CD8-positive, alpha-beta memory T cell (primary cell): ENCODE results near the gene FAM200C. TPM values are rescaled to one million over a fixed set of nuclear protein-coding genes. Genes with fewer than 3 reads are reported as not detected.

Experiments
- CTCF ChIA-PET: fragments of 350-600 bp; sonication (Branson Sonifier 250); formaldehyde crosslinking; loops from one replicate; lab custom pipeline; 2021; ENCODE audit warnings: antibody characterized with exemption; lab: Charles Lee
- POLR2A ChIA-PET: fragments of 350-600 bp; sonication (Branson Sonifier 250); formaldehyde crosslinking; loops from one replicate; lab custom pipeline; 2021; ENCODE audit warnings: antibody characterized with exemption; lab: Charles Lee
- DNase-seq, 5 donors: peaks; one replicate each; pipeline versions ENCODE4 v3.0.0 to v3.0.0-alpha.2; 2020 to 2022; ENCODE audit warnings: mixed read lengths in 1 of 5
- H3K27ac ChIP-seq: one replicate; pipeline ENCODE4 v1.7.0; 2013; ENCODE audit warnings: low read depth, mild to moderate bottlenecking, low read length, moderate library complexity
- H3K27me3 ChIP-seq: 2 replicates; pipeline ENCODE4 v1.7.0; 2013; ENCODE audit warnings: low read length, mild to moderate bottlenecking; ENCODE audit not compliant: insufficient read depth, poor library complexity, severe bottlenecking
- H3K36me3 ChIP-seq: 2 replicates; pipeline ENCODE4 v1.7.0; 2013; ENCODE audit warnings: mild to moderate bottlenecking, low read length, moderate library complexity; ENCODE audit not compliant: insufficient read depth
- H3K4me1 ChIP-seq: 2 replicates; pipeline ENCODE4 v1.7.0; 2013; ENCODE audit warnings: mild to moderate bottlenecking, low read length, moderate library complexity; ENCODE audit not compliant: insufficient read depth
- H3K4me3 ChIP-seq: 2 replicates; pipeline ENCODE4 v1.7.0; 2013; ENCODE audit warnings: mild to moderate bottlenecking, low read length
- H3K9me3 ChIP-seq: 2 replicates; pipeline ENCODE4 v1.7.0; 2013; ENCODE audit warnings: mild to moderate bottlenecking, low read length
- H3K27ac Mint-ChIP-seq, 8 donors: one replicate each; pipeline ENCODE4 v1.8.0; 2020 to 2021; ENCODE audit warnings: mixed read lengths in 8 of 8, mild to moderate bottlenecking in 6 of 8, inconsistent platforms in 3 of 8, moderate library complexity in 3 of 8
- H3K27me3 Mint-ChIP-seq, 2 donors: one replicate each; pipeline ENCODE4 v1.8.0; 2020 to 2021; ENCODE audit warnings: mixed read lengths in 2 of 2, mild to moderate bottlenecking in 1 of 2, moderate library complexity in 1 of 2
- H3K36me3 Mint-ChIP-seq, 3 donors: one replicate each; pipeline ENCODE4 v1.8.0; 2020 to 2021; ENCODE audit warnings: mixed read lengths in 3 of 3, inconsistent platforms in 1 of 3, mild to moderate bottlenecking in 1 of 3
- H3K4me1 Mint-ChIP-seq, 3 donors: one replicate each; pipeline ENCODE4 v1.8.0; 2020 to 2021; ENCODE audit warnings: mixed read lengths in 3 of 3, inconsistent platforms in 1 of 3, mild to moderate bottlenecking in 1 of 3
- H3K4me3 Mint-ChIP-seq, 7 donors: one replicate each; pipeline ENCODE4 v1.8.0; 2020 to 2021; ENCODE audit warnings: mixed read lengths in 7 of 7, mild to moderate bottlenecking in 6 of 7, moderate library complexity in 4 of 7, inconsistent platforms in 2 of 7
- H3K9me3 Mint-ChIP-seq, 5 donors: one replicate each; pipeline ENCODE4 v1.8.0; 2020 to 2022; ENCODE audit warnings: mixed read lengths in 5 of 5, mild to moderate bottlenecking in 3 of 5, moderate library complexity in 2 of 5, inconsistent platforms in 1 of 5
- polyA plus RNA-seq: library from polyadenylated mRNA; unstranded; fragments of 300-500 nt; fragmentation: Illumina TruSeq; gene quantifications from one replicate; pipeline ENCODE4 v1.2.3, GENCODE V29; 2021
- total RNA-seq, 2 experiments: library from RNA; stranded (reverse); gene quantifications; one replicate each; pipeline ENCODE4 v1.2.3, GENCODE V29; 2021

The FAM200C gene
- total and polyA plus RNA-seq, 3 experiments from 2014 or later = 0.12 to 1.2 (median 1.0) TPM

DNA sequence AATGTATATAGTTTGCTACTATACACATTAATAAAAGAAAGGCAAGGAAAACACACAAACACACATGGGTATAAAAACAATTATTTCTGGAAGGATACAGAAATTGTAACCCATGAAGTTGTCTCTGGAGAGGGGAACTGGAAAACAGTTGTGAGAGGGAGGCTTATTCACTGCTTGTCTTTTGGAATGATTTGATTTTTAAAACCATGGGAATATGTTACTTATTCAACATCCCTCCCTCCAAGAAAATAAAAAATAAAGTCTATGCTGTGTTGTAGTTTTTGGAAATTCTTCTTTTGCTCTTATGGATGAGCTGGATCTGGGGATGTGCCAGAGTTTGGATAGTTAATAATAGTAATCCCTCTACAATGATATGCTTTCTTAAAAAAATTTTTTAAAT lies 23.4 kb downstream of the FAM200C start:
- no peak overlapping the region for H3K27ac Mint-ChIP-seq
- Histone ChIP-seq H3K4me3 (no peak overlapping the region), H3K27me3 (no peaks in the 10 kb centered on the region), H3K9me3 (no peaks in the 10 kb centered on the region), H3K4me1 (no peaks in the 10 kb centered on the region), H3K27ac (no peak overlapping the region), H3K36me3 (no peaks in the 10 kb centered on the region)
- H3K4me3 Mint-ChIP-seq = no peak overlapping the region
- no peaks in the 10 kb centered on the region for H3K9me3 Mint-ChIP-seq
- POLR2A ChIA-PET = no interaction called here
- no peaks in the 10 kb centered on the region for H3K4me1 Mint-ChIP-seq
- H3K36me3 Mint-ChIP-seq = no peaks in the 10 kb centered on the region
- peaks cover 22 to 63% of the 10 kb centered on the region in 2 donors for H3K27me3 Mint-ChIP-seq
- DNase-seq = no peak
- CTCF ChIA-PET = interaction anchor here (1.1 kb wide), 1 partner anchor 13 kb away, joined by 3 read pairs; no protein-coding TSS in a partner anchor

DNA sequence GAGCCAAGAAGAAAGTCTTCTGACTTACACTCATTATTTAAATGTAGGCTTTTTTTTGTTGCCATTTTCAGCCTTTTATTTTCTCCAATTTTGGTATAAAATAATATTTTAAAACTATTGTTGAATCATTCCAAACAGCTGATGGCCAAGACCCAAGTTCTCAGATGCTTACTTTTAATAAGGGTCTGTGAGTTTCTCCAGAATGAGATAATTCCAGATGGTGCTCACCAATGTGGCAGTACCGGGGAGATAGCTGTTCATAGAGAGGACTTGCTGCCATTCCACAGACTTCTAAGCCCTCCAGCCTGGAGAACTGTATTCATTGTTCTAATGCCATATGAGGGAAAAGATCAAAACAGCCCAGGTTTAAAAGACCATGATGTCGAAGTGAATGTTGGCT lies 24.2 kb downstream of the FAM200C start:
- no peaks in the 10 kb centered on the region for H3K4me1 ChIP-seq
- ChIA-PET CTCF (no interaction called here), POLR2A (no interaction called here)
- Mint-ChIP-seq H3K36me3 (no peaks in the 10 kb centered on the region), H3K4me1 (peaks cover 3 to 5% (median 4%) of the 10 kb centered on the region in 3 donors), H3K27ac (no peak overlapping the region), H3K9me3 (no peaks in the 10 kb centered on the region), H3K27me3 (peaks cover 26 to 70% of the 10 kb centered on the region in 2 donors), H3K4me3 (no peak overlapping the region)
- no peaks in the 10 kb centered on the region for H3K9me3 ChIP-seq
- DNase-seq = no peak
- no peaks in the 10 kb centered on the region for H3K36me3 ChIP-seq
- H3K27ac ChIP-seq = no peak overlapping the region
- no peak overlapping the region for H3K4me3 ChIP-seq
- peaks cover 6% of the 10 kb centered on the region for H3K27me3 ChIP-seq

GRCh38 chr5:160375166-160375565 lies 24.7 kb downstream of the FAM200C start:
- peaks cover 5 to 8% (median 7%) of the 10 kb centered on the region in 3 donors for H3K4me1 Mint-ChIP-seq
- H3K27ac Mint-ChIP-seq = peak overlapping the region in 1 of 8 donors; percentile 4
- Histone ChIP-seq H3K27me3 (peaks cover 10% of the 10 kb centered on the region), H3K4me1 (no peaks in the 10 kb centered on the region), H3K4me3 (no peak overlapping the region), H3K27ac (no peak overlapping the region), H3K36me3 (no peaks in the 10 kb centered on the region), H3K9me3 (no peaks in the 10 kb centered on the region)
- no peaks in the 10 kb centered on the region for H3K36me3 Mint-ChIP-seq
- H3K27me3 Mint-ChIP-seq = peaks cover 29 to 70% of the 10 kb centered on the region in 2 donors
- no peaks in the 10 kb centered on the region for H3K9me3 Mint-ChIP-seq
- no peak for DNase-seq
- H3K4me3 Mint-ChIP-seq = no peak overlapping the region
- ChIA-PET CTCF (no interaction called here), POLR2A (no interaction called here)

- Histone ChIP-seq H3K4me1 (peaks cover 4% of the 10 kb centered on the region), H3K36me3 (no peaks in the 10 kb centered on the region), H3K4me3 (no peak overlapping the region), H3K27ac (no peak overlapping the region), H3K27me3 (peaks cover 17% of the 10 kb centered on the region), H3K9me3 (no peaks in the 10 kb centered on the region)
- H3K9me3 Mint-ChIP-seq = no peaks in the 10 kb centered on the region
- peaks cover 0 to 3% (median under 1%) of the 10 kb centered on the region in 3 donors for H3K36me3 Mint-ChIP-seq
- no peak for DNase-seq
- no peak overlapping the region for H3K27ac Mint-ChIP-seq
- H3K4me3 Mint-ChIP-seq = peak overlapping the region in 4 of 7 donors; percentile 28 to 55 (median 42)
- H3K4me1 Mint-ChIP-seq = peaks cover 13 to 19% (median 18%) of the 10 kb centered on the region in 3 donors
- CTCF ChIA-PET = no interaction called here
- POLR2A ChIA-PET = no interaction called here
- H3K27me3 Mint-ChIP-seq = peaks cover 41 to 82% of the 10 kb centered on the region in 2 donors
These were observed 28.6 kb downstream of the FAM200C start for GRCh38 chr5:160371294-160371693.

DNA sequence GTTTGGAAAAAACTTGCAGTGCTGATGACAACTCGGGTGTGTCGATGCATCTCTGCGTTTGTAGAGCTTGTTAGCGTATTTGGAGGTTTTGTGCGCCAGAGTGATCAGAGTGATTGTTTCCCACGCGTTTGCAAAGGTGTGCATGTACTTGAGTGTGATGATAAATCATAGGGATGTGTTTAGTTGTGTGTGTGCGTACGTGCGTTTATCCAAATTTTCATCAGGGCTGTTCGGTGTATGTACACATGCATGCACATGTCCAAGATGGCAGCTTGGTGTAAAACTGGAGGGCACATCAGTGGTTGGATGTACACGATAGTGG lies 29.2 kb downstream of the FAM200C start:
- Mint-ChIP-seq H3K27ac (peak overlapping the region in 1 of 8 donors; percentile 60), H3K9me3 (no peaks in the 10 kb centered on the region), H3K4me1 (peaks cover 13 to 19% (median 18%) of the 10 kb centered on the region in 3 donors), H3K4me3 (peak overlapping the region in 5 of 7 donors; percentile 28 to 55 (median 45)), H3K36me3 (peaks cover 0 to 4% (median 3%) of the 10 kb centered on the region in 3 donors), H3K27me3 (peaks cover 41 to 83% of the 10 kb centered on the region in 2 donors)
- H3K36me3 ChIP-seq = no peaks in the 10 kb centered on the region
- no peak for DNase-seq
- peaks cover 17% of the 10 kb centered on the region for H3K27me3 ChIP-seq
- CTCF ChIA-PET = interaction anchor here (0.9 to 1.1 kb wide), 2 partner anchors 23 to 372 kb away, joined by 3 read pairs; no protein-coding TSS in a partner anchor
- H3K9me3 ChIP-seq = no peaks in the 10 kb centered on the region
- POLR2A ChIA-PET = no interaction called here
- no peak overlapping the region for H3K4me3 ChIP-seq
- H3K4me1 ChIP-seq = peaks cover 4% of the 10 kb centered on the region
- H3K27ac ChIP-seq = no peak overlapping the region

DNA sequence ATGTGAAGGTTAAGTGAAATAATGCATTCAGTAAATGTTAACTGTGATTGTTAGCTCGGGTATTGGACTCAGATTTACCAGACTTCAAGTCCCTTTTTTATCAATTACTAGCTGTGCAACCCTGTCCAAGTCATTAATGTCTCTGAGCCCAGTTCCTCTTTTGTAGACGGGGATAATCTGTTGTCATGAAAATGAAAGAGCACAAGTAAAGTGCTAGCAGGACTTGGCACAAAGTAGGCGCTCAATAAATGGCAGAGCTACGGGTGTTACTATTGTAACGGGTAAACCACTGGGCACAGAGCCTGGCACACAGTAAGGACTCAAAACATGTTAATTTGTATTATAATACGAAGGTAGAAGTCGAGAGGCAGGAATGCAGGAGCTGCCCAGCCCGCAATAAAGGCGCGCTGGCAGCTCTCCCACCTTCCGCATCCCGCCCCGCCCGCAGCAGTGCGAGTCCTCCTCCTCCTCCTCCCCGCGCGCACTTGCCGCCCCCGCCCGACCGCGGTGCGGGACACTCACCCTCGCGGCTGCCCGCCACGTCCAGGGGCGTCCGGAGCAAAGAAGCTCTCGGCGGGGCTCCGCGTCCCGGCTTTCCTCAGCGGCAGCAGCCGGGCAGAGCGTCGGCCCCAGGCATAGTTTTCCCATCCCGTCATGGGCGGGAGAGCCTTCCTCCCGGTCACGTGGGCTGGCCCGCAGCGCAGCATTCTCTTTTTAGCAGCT lies 29.7 kb downstream of the FAM200C start, which contains the start of gene C1QTNF2:
Gene C1QTNF2, minus strand, starts transcription at position 637 of the 723 bp plus-strand sequence. CDS start 15,615 bp downstream, outside the sequence.
- ChIA-PET CTCF (interaction anchor here (0.9 to 1.1 kb wide), 2 partner anchors 23 to 372 kb away, joined by 3 read pairs; no protein-coding TSS in a partner anchor), POLR2A (no interaction called here)
- no peaks in the 10 kb centered on the region for H3K36me3 ChIP-seq
- H3K27ac ChIP-seq = no peak within 1 kb of the TSS
- peaks cover 17% of the 10 kb centered on the region for H3K27me3 ChIP-seq
- Mint-ChIP-seq H3K36me3 (peaks cover 0 to 4% (median 3%) of the 10 kb centered on the region in 3 donors), H3K27me3 (peaks cover 41 to 80% of the 10 kb centered on the region in 2 donors), H3K4me1 (peaks cover 13 to 19% (median 18%) of the 10 kb centered on the region in 3 donors), H3K9me3 (no peaks in the 10 kb centered on the region), H3K27ac (peak within 1 kb of the TSS in 1 of 8 donors; percentile 60), H3K4me3 (peak within 1 kb of the TSS; percentile 20 to 78 (median 57))
- H3K4me1 ChIP-seq = peaks cover 4% of the 10 kb centered on the region
- no peaks in the 10 kb centered on the region for H3K9me3 ChIP-seq
- no peak within 1 kb of the TSS for H3K4me3 ChIP-seq
- DNase-seq = no peak

DNA sequence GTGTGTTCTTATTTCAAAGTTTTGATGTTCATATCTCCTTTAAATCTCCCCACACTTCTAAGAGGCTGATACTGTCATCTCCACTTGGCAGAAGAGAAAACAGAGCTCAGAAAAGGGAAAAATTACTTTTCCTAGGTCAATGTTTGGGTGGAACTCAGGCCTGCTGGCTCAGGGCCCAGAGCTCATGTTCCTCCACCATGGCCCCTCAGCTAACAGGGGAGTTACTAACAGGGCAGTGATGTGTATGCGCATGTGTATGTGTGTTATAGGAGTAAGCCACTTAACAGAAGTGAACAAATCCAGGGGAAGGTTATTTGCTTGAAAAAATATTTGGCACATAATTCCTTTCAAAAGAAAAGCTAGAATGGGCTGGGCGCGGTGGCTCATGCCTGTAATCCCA lies 32.0 kb downstream of the FAM200C start:
- peaks cover 0 to 4% (median 3%) of the 10 kb centered on the region in 3 donors for H3K36me3 Mint-ChIP-seq
- H3K27me3 Mint-ChIP-seq = peaks cover 33 to 79% of the 10 kb centered on the region in 2 donors
- H3K4me3 Mint-ChIP-seq = no peak overlapping the region
- no peak overlapping the region for H3K27ac ChIP-seq
- H3K27me3 ChIP-seq = peaks cover 17% of the 10 kb centered on the region
- H3K4me3 ChIP-seq = no peak overlapping the region
- ChIA-PET POLR2A (no interaction called here), CTCF (no interaction called here)
- H3K9me3 Mint-ChIP-seq = no peaks in the 10 kb centered on the region
- no peak for DNase-seq
- no peaks in the 10 kb centered on the region for H3K9me3 ChIP-seq
- H3K27ac Mint-ChIP-seq = peak overlapping the region in 1 of 8 donors; percentile 52
- peaks cover 13 to 19% (median 18%) of the 10 kb centered on the region in 3 donors for H3K4me1 Mint-ChIP-seq
- no peaks in the 10 kb centered on the region for H3K36me3 ChIP-seq
- peaks cover 4% of the 10 kb centered on the region for H3K4me1 ChIP-seq

DNA sequence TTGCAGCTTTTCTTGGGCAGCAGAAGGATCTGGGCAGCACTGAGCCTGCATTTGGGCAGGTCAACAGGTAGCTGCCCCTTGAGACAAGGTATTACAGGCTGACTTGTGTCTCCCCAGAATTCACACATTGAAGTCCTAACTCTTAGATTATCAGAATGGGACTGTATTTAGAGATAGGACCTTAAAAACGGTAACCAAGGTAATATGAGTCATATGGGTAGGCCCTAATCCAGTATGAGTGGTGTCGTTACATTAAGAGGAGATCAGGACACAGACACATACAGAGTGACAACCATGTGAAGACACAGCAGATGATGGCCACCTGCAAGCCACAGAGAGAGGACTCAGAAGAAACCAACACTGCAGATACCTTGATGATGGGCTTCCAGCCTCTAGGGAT lies 32.6 kb downstream of the FAM200C start:
- peaks cover 4% of the 10 kb centered on the region for H3K4me1 ChIP-seq
- Mint-ChIP-seq H3K36me3 (peaks cover 0 to 4% (median 3%) of the 10 kb centered on the region in 3 donors), H3K27me3 (peaks cover 30 to 75% of the 10 kb centered on the region in 2 donors), H3K4me3 (no peak overlapping the region), H3K4me1 (peaks cover 13 to 19% (median 18%) of the 10 kb centered on the region in 3 donors), H3K9me3 (no peaks in the 10 kb centered on the region), H3K27ac (no peak overlapping the region)
- ChIA-PET CTCF (no interaction called here), POLR2A (no interaction called here)
- peaks cover 17% of the 10 kb centered on the region for H3K27me3 ChIP-seq
- H3K9me3 ChIP-seq = no peaks in the 10 kb centered on the region
- H3K4me3 ChIP-seq = no peak overlapping the region
- no peak overlapping the region for H3K27ac ChIP-seq
- no peak for DNase-seq
- no peaks in the 10 kb centered on the region for H3K36me3 ChIP-seq
